Measurements from ENCODE around the gene BMP4. TPM values are rescaled to one million over a fixed set of nuclear protein-coding genes. Genes with fewer than 3 reads are reported as not detected.

Gene BMP4
- total RNA-seq, 1 donor, result 7.6 TPM

GRCh38 chr14:53971521-53971920 lies 14.9 kb upstream of the BMP4 start:
- H2AFZ ChIP-seq (ENCODE audit: low read length), result no peak overlapping the region
- TF ChIP-seq CTCF (IDR thresholded peaks at IDR 0.05; ENCODE audit: extremely low read depth, low read depth, low read length), result no peak
- no peak for DNase-seq (ENCODE audit: insufficient read length, low spot score, missing footprints)
- H3K4me3 ChIP-seq (ENCODE audit: insufficient read depth, low read length), result no peak overlapping the region
- peaks cover 26% of the 10 kb centered on the region for H3K27me3 ChIP-seq (ENCODE audit: insufficient read depth, low read length)
- H3K9me3 ChIP-seq (ENCODE audit: low read depth, low read length), result no peaks in the 10 kb centered on the region
- H3K36me3 ChIP-seq (ENCODE audit: insufficient read depth, low read length), result no peaks in the 10 kb centered on the region
- no peak overlapping the region for H3K27ac ChIP-seq (ENCODE audit: low read depth, low read length)
- no peaks in the 10 kb centered on the region for H3K79me2 ChIP-seq (ENCODE audit: insufficient read depth, low read length)
- no peaks in the 10 kb centered on the region for H3K4me1 ChIP-seq (ENCODE audit: insufficient read depth, low read length)
- no peak overlapping the region for H3K4me2 ChIP-seq (ENCODE audit: insufficient read depth, low read length)
- H4K20me1 ChIP-seq (ENCODE audit: insufficient read depth, low read length), result no peaks in the 10 kb centered on the region

- DNase-seq (ENCODE audit: insufficient read length, low spot score, missing footprints), result no peak
- H3K27ac ChIP-seq (ENCODE audit: low read depth, low read length), result no peak overlapping the region
- H2AFZ ChIP-seq (ENCODE audit: low read length), result no peak overlapping the region
- TF ChIP-seq CTCF (IDR thresholded peaks at IDR 0.05; ENCODE audit: extremely low read depth, low read depth, low read length), result no peak
- no peak overlapping the region for H3K4me3 ChIP-seq (ENCODE audit: insufficient read depth, low read length)
- H3K36me3 ChIP-seq (ENCODE audit: insufficient read depth, low read length), result no peaks in the 10 kb centered on the region
- no peak overlapping the region for H3K4me2 ChIP-seq (ENCODE audit: insufficient read depth, low read length)
- H3K79me2 ChIP-seq (ENCODE audit: insufficient read depth, low read length), result no peaks in the 10 kb centered on the region
- H3K4me1 ChIP-seq (ENCODE audit: insufficient read depth, low read length), result no peaks in the 10 kb centered on the region
- peaks cover 37% of the 10 kb centered on the region for H3K27me3 ChIP-seq (ENCODE audit: insufficient read depth, low read length)
- H3K9me3 ChIP-seq (ENCODE audit: low read depth, low read length), result no peaks in the 10 kb centered on the region
- no peaks in the 10 kb centered on the region for H4K20me1 ChIP-seq (ENCODE audit: insufficient read depth, low read length)
Measured at GRCh38 chr14:53969326-53969725, 12.7 kb upstream of the BMP4 start.

GRCh38 chr14:53968726-53969125 lies 12.1 kb upstream of the BMP4 start:
- H3K27me3 ChIP-seq (ENCODE audit: insufficient read depth, low read length), result peaks cover 38% of the 10 kb centered on the region
- H3K36me3 ChIP-seq (ENCODE audit: insufficient read depth, low read length), result no peaks in the 10 kb centered on the region
- H3K4me3 ChIP-seq (ENCODE audit: insufficient read depth, low read length), result no peak overlapping the region
- no peaks in the 10 kb centered on the region for H4K20me1 ChIP-seq (ENCODE audit: insufficient read depth, low read length)
- H3K9me3 ChIP-seq (ENCODE audit: low read depth, low read length), result no peaks in the 10 kb centered on the region
- H3K4me2 ChIP-seq (ENCODE audit: insufficient read depth, low read length), result no peak overlapping the region
- TF ChIP-seq CTCF (IDR thresholded peaks at IDR 0.05; ENCODE audit: extremely low read depth, low read depth, low read length), result no peak
- DNase-seq (ENCODE audit: insufficient read length, low spot score, missing footprints), result no peak
- no peaks in the 10 kb centered on the region for H3K4me1 ChIP-seq (ENCODE audit: insufficient read depth, low read length)
- no peak overlapping the region for H3K27ac ChIP-seq (ENCODE audit: low read depth, low read length)
- no peaks in the 10 kb centered on the region for H3K79me2 ChIP-seq (ENCODE audit: insufficient read depth, low read length)
- H2AFZ ChIP-seq (ENCODE audit: low read length), result no peak overlapping the region

GRCh38 chr14:53967606-53968005 lies 11.0 kb upstream of the BMP4 start:
- H3K79me2 ChIP-seq (ENCODE audit: insufficient read depth, low read length), result no peaks in the 10 kb centered on the region
- no peak overlapping the region for H3K4me2 ChIP-seq (ENCODE audit: insufficient read depth, low read length)
- peaks cover 3% of the 10 kb centered on the region for H3K4me1 ChIP-seq (ENCODE audit: insufficient read depth, low read length)
- no peak overlapping the region for H3K4me3 ChIP-seq (ENCODE audit: insufficient read depth, low read length)
- no peak overlapping the region for H2AFZ ChIP-seq (ENCODE audit: low read length)
- H3K9me3 ChIP-seq (ENCODE audit: low read depth, low read length), result no peaks in the 10 kb centered on the region
- no peak for TF ChIP-seq CTCF (IDR thresholded peaks at IDR 0.05; ENCODE audit: extremely low read depth, low read depth, low read length)
- no peak overlapping the region for H3K27ac ChIP-seq (ENCODE audit: low read depth, low read length)
- no peaks in the 10 kb centered on the region for H4K20me1 ChIP-seq (ENCODE audit: insufficient read depth, low read length)
- H3K36me3 ChIP-seq (ENCODE audit: insufficient read depth, low read length), result no peaks in the 10 kb centered on the region
- peaks cover 50% of the 10 kb centered on the region for H3K27me3 ChIP-seq (ENCODE audit: insufficient read depth, low read length)
- no peak for DNase-seq (ENCODE audit: insufficient read length, low spot score, missing footprints)
